Hepatocyte (in vitro differentiated cells): ENCODE data around the gene GAS6. TPM values are rescaled to one million over a fixed set of nuclear protein-coding genes. Genes with fewer than 3 reads are reported as not detected.
"Not testable (repeated sequence)": the region's sequence is repeated elsewhere in the genome, so short reads cannot be mapped to it uniquely, and the experiment has no call there.

Experiments
- DNase-seq: peaks from one replicate; pipeline ENCODE4 v3.0.0-alpha.2; 2016; ENCODE audit warnings: low spot score
- H2AFZ ChIP-seq: fragments of 200-600 bp; sonication (generic); 2 replicates; pipeline ENCODE4 v1.6.0; 2016; ENCODE audit warnings: antibody characterized with exemption, mild to moderate bottlenecking
- H3K27ac ChIP-seq: fragments of 200-600 bp; sonication (generic); 2 replicates; pipeline ENCODE4 v1.5.1; 2016; ENCODE audit warnings: mild to moderate bottlenecking
- H3K27me3 ChIP-seq: fragments of 200-600 bp; sonication (generic); 2 replicates; pipeline ENCODE4 v1.6.1; 2016
- H3K36me3 ChIP-seq: fragments of 200-600 bp; sonication (generic); replicated peaks from 2 replicates; pipeline ENCODE4 v1.5.1; 2016; ENCODE audit warnings: low read depth; ENCODE audit not compliant: insufficient read depth
- H3K4me1 ChIP-seq: fragments of 200-600 bp; sonication (generic); 2 replicates; pipeline ENCODE4 v1.5.1; 2016; ENCODE audit warnings: mild to moderate bottlenecking, moderate library complexity; ENCODE audit not compliant: insufficient read depth
- H3K4me2 ChIP-seq: fragments of 200-600 bp; sonication (generic); 2 replicates; pipeline ENCODE4 v1.6.0; 2016
- H3K4me3 ChIP-seq: fragments of 200-600 bp; sonication (generic); 2 replicates; pipeline ENCODE4 v1.5.1; 2016; ENCODE audit warnings: mild to moderate bottlenecking
- H3K79me2 ChIP-seq: fragments of 200-600 bp; sonication (generic); 2 replicates; pipeline ENCODE4 v1.6.0; 2017; ENCODE audit warnings: mild to moderate bottlenecking
- H3K9me2 ChIP-seq: fragments of 200-600 bp; sonication (generic); replicated peaks from 2 replicates; pipeline ENCODE4 v1.6.0; 2017; ENCODE audit warnings: mild to moderate bottlenecking; ENCODE audit not compliant: insufficient read depth
- H3K9me3 ChIP-seq: fragments of 200-600 bp; sonication (generic); 2 replicates; pipeline ENCODE4 v1.5.1; 2016; ENCODE audit warnings: low read depth, mild to moderate bottlenecking
- H4K20me1 ChIP-seq: fragments of 200-600 bp; sonication (generic); 2 replicates; pipeline ENCODE4 v1.6.0; 2016; ENCODE audit warnings: mild to moderate bottlenecking; ENCODE audit not compliant: insufficient read depth, poor library complexity, severe bottlenecking
- EZH2 ChIP-seq: fragments of 200-600 bp; sonication (generic); IDR thresholded peaks from 2 replicates; pipeline ENCODE4 v1.6.1; 2016; ENCODE audit warnings: antibody characterized with exemption, mild to moderate bottlenecking, borderline replicate concordance
- EZH2phosphoT487 ChIP-seq: fragments of 200-600 bp; sonication (generic); IDR thresholded peaks from one replicate; pipeline ENCODE4 v1.6.1; 2018; ENCODE audit warnings: antibody characterized with exemption, mild to moderate bottlenecking, low read depth, moderate library complexity; ENCODE audit not compliant: unreplicated experiment, severe bottlenecking
- WGBS: methylation state at CpG from one replicate; pipeline ENCODE4 v1.1.6; 2016; ENCODE audit warnings: low lambda C conversion rate; ENCODE audit errors: missing lambda C conversion rate; 5-methylcytosine and 5-hydroxymethylcytosine counted together
- polyA plus RNA-seq: library from polyadenylated mRNA; unstranded; fragments of >200 nt; fragmentation: Nextera tagmentation; extraction: Ambion mirVana; gene quantifications from 2 replicates; pipeline ENCODE4 v1.2.1, GENCODE V29; 2016
- total RNA-seq: library from RNA; depleted of rRNA; stranded (reverse); fragments of >200 nt; gene quantifications from 2 replicates; pipeline ENCODE4 v1.2.3, GENCODE V29; 2014
- TF ChIP-seq, protein P1 (sequence below): fragments of 200-600 bp; sonication (generic); IDR thresholded peaks from 2 replicates; pipeline ENCODE4 v1.5.1; 2016; ENCODE audit warnings: antibody characterized with exemption, mild to moderate bottlenecking; ENCODE audit not compliant: poor library complexity

Gene GAS6
- total and polyA plus RNA-seq, 2 experiments from 2014 or later, result 70.0 to 146 TPM

DNA sequence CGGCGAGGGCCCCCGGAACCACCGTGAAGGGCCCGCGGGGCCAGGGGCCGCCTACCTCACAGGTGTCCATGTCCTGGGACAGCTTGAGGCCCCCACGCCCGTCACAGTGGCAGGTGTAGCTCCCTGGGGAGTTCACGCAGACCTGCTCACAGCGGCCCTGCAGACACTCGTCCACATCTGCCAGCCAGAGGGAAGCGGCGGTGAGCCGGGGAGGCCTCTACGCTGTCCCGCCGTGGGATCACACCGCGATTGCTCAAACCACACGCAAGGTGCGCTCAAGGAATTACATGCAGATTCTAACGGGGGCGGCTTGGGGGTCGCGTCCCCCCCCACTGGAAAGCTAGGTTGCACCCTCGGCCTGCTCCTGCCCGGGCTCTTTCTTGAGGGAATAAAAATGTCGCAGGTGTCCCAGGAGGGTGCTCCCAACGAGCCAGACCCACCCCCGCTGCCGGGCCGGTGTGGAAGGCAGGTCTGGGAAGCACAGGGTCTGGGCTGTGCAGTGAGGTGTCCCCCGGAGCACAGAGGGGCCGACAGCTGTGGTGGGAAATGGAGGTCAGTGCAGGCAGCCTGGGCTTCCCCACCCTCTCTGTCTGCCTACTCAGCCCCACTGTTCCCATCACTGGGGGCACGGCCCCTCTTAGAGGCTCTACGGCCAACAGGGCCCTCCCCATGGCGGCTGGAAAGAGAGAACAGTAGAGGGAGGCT is 29.2 kb downstream of the GAS6 start:
- no peaks in the 10 kb centered on the region for H3K27me3 ChIP-seq
- no peak overlapping the region for H3K4me3 ChIP-seq
- WGBS, result 98% methylated on average over 37 of the region's 38 CpGs
- TF ChIP-seq EZH2phosphoT487 (no peak), EZH2 (no peak)
- TF ChIP-seq, protein P1, sequence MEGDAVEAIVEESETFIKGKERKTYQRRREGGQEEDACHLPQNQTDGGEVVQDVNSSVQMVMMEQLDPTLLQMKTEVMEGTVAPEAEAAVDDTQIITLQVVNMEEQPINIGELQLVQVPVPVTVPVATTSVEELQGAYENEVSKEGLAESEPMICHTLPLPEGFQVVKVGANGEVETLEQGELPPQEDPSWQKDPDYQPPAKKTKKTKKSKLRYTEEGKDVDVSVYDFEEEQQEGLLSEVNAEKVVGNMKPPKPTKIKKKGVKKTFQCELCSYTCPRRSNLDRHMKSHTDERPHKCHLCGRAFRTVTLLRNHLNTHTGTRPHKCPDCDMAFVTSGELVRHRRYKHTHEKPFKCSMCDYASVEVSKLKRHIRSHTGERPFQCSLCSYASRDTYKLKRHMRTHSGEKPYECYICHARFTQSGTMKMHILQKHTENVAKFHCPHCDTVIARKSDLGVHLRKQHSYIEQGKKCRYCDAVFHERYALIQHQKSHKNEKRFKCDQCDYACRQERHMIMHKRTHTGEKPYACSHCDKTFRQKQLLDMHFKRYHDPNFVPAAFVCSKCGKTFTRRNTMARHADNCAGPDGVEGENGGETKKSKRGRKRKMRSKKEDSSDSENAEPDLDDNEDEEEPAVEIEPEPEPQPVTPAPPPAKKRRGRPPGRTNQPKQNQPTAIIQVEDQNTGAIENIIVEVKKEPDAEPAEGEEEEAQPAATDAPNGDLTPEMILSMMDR, result no peak
- H3K4me2 ChIP-seq, result no peak overlapping the region
- H2AFZ ChIP-seq, result no peak overlapping the region
- no peaks in the 10 kb centered on the region for H4K20me1 ChIP-seq
- H3K9me3 ChIP-seq, result no peaks in the 10 kb centered on the region
- H3K4me1 ChIP-seq, result peaks cover 23% of the 10 kb centered on the region
- DNase-seq, result no peak
- no peak overlapping the region for H3K27ac ChIP-seq
- no peaks in the 10 kb centered on the region for H3K9me2 ChIP-seq
- no peaks in the 10 kb centered on the region for H3K36me3 ChIP-seq
- H3K79me2 ChIP-seq, result no peaks in the 10 kb centered on the region

- not testable (repeated sequence) for H2AFZ ChIP-seq, H3K79me2 ChIP-seq, H3K27me3 ChIP-seq, H3K9me3 ChIP-seq, DNase-seq, H3K36me3 ChIP-seq, H3K27ac ChIP-seq, H3K4me3 ChIP-seq, H3K9me2 ChIP-seq, H4K20me1 ChIP-seq, H3K4me2 ChIP-seq
- WGBS, result 95% methylated on average over 17 of the region's 17 CpGs
- H3K4me1 ChIP-seq, result peaks cover 21% of the 10 kb centered on the region
Measured at GRCh38 chr13:113834006-113834405, 29.9 kb downstream of the GAS6 start.

DNA sequence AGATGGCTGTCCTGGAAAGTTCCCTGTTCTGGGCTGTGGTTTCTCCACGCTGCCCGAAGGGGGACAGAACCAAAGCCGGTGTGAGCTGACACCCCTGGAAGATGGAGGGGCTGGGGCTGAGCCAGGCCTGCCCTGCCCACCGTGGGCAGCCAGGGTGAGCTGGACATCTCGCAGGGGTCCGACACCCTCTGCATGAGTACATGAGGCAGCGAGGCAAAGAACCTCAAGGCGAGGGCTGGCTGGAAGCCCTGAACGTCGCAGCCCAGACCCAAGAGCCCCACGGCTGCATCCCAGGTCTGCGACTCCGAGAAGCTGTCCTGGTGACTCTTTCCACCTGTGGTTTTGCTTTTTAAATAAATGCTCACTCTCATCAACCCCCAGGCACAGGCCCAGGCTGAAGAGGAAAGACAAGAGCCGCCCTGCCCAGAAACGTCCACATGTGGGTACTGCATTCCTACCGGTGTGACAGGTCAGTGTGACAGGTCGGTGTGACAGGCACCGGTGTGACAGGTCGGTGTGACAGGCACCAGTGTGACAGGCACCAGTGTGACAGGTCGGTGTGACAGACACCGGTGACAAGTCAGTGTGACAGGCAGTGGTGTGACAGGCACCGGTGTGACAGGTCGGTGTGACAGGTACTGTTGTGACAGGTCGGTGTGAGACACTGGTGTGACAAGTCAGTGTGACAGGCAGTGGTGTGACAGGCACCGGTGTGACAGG is 30.6 kb downstream of the GAS6 start:
- DNase-seq, result no peak
- Histone ChIP-seq H3K36me3 (no peaks in the 10 kb centered on the region), H3K27me3 (no peaks in the 10 kb centered on the region), H3K79me2 (no peaks in the 10 kb centered on the region), H3K9me3 (no peaks in the 10 kb centered on the region), H3K9me2 (no peaks in the 10 kb centered on the region), H3K4me3 (no peak overlapping the region), H3K27ac (no peak overlapping the region), H3K4me2 (no peak overlapping the region), H3K4me1 (peaks cover 16% of the 10 kb centered on the region), H2AFZ (no peak overlapping the region), H4K20me1 (no peaks in the 10 kb centered on the region)
- no peak for TF ChIP-seq EZH2
- TF ChIP-seq EZH2phosphoT487, result no peak
- TF ChIP-seq, protein P1, result no peak
- 94% methylated on average over 25 of the region's 25 CpGs for WGBS

DNA sequence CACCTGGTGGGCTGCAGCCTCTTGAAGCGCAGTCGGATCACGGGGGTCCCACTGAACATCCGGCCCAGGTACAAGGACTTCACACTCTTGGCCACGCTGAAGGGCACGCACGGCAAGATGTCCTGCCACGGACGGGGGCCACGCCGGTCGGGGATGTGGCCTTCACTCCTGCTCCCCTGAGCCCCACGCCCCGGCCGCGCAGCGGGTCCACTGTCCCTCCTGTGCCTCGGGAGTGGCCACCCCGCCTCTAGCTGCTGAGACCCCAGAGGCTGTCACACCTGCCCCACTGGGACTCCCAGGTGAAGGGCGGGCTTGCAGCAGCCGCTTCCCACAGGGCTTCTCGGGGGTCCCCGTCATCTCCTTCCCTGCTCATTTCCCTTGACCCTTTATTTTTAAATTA is 31.2 kb downstream of the GAS6 start:
- DNase-seq, result no peak
- Histone ChIP-seq H3K9me3 (no peaks in the 10 kb centered on the region), H3K27me3 (no peaks in the 10 kb centered on the region), H3K4me2 (no peak overlapping the region), H3K36me3 (no peaks in the 10 kb centered on the region), H3K27ac (no peak overlapping the region), H3K9me2 (no peaks in the 10 kb centered on the region), H4K20me1 (no peaks in the 10 kb centered on the region), H2AFZ (no peak overlapping the region), H3K79me2 (no peaks in the 10 kb centered on the region), H3K4me3 (no peak overlapping the region), H3K4me1 (peaks cover 9% of the 10 kb centered on the region)
- 97% methylated on average over 20 of the region's 23 CpGs for WGBS
- TF ChIP-seq, protein P1, result no peak
